NCI-H146 (cell line): ENCODE results near the gene OR6C2.
"Not testable (repeated sequence)": the region's sequence is repeated elsewhere in the genome, so short reads cannot be mapped to it uniquely, and the experiment has no call there.

Source experiments
- DNase-seq: peaks from one replicate; lab custom pipeline; 2025; lab: John Stamatoyannopoulos, UW

OR6C2 gene

GRCh38 chr12:55472264-55472663 is 28.4 kb downstream of the OR6C2 start:
- no peak for DNase-seq

GRCh38 chr12:55479136-55479535 is 35.3 kb downstream of the OR6C2 start:
- not testable (repeated sequence) for DNase-seq

DNA sequence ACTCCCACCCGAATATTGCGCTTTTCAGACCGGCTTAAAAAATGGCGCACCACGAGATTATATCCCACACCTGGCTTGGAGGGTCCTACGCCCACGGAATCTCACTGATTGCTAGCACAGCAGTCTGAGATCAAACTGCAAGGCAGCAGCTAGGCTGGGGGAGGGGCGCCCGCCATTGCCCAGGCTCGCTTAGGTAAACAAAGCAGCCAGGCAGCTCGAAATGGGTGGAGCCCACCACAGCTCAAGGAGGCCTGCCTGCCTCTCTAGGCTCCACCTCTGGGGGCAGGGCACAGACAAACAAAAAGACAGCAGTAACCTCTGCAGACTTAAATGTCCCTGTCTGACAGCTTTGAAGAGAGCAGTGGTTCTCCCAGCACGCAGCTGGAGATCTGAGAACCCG is 40.4 kb downstream of the OR6C2 start:
- DNase-seq: not testable (repeated sequence)

- DNase-seq: no peak
Measured at GRCh38 chr12:55492078-55492477, 48.2 kb downstream of the OR6C2 start, which contains the start of gene OR6C68. TSS of gene OR6C68 (plus strand) at chr12:55492378. CDS start at chr12:55492378, 0 bp downstream.

- DNase-seq: no peak
Measured at GRCh38 chr12:55495490-55495889, 51.6 kb downstream of the OR6C2 start.

GRCh38 chr12:55499231-55499630 is 55.4 kb downstream of the OR6C2 start:
- no peak for DNase-seq

DNA sequence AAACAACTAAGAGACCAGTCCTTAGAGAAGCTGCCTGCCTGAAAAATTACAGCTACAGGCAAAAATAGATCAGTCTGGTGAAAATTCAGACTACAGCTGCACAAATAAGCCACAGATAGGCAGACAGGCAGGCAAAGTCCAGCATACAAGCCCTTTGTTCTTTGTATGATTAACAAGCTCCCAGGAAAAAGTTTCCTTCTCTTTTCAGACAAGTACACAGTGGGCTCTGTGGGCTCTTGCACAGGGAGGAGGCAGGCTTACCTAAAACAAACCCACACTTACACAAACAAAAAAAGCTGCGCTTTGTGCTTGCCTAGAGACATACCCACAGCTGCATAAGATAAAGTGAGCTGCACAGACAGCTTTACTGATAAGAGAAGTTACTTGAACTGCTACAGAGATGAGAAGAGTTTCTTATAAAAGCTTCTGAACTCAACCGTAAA is 56.0 kb downstream of the OR6C2 start:
- no peak for DNase-seq

GRCh38 chr12:55501601-55502000 is 57.7 kb downstream of the OR6C2 start:
- DNase-seq: no peak
